RWPE1 (cell line): ENCODE results near the gene PITPNB.

Source experiments
- CTCF ChIA-PET: fragments of 350-600 bp; sonication (Branson Sonifier 250); formaldehyde crosslinking; extraction: SDS; loops from one replicate; lab custom pipeline; 2021; lab: Yijun Ruan, JAX
- POLR2A ChIA-PET: fragments of 400-600 bp; formaldehyde crosslinking; extraction: SDS; loops from one replicate; lab custom pipeline; 2020; ENCODE audit warnings: antibody characterized with exemption; ENCODE audit not compliant: low non-redundant PET; lab: Yijun Ruan, JAX
- DNase-seq: peaks from one replicate; pipeline ENCODE4 v3.0.0; 2012; ENCODE audit warnings: low spot score
- H3K27ac ChIP-seq: fragments of 450-650 bp; 2 replicates; pipeline ENCODE4 v1.5.1; 2017
- TF ChIP-seq, protein P1 (sequence below): fragments of 450-650 bp; conservative IDR thresholded peaks from 2 replicates; pipeline ENCODE4 v1.5.1; 2017; ENCODE audit warnings: low read depth, mild to moderate bottlenecking

Gene PITPNB

DNA sequence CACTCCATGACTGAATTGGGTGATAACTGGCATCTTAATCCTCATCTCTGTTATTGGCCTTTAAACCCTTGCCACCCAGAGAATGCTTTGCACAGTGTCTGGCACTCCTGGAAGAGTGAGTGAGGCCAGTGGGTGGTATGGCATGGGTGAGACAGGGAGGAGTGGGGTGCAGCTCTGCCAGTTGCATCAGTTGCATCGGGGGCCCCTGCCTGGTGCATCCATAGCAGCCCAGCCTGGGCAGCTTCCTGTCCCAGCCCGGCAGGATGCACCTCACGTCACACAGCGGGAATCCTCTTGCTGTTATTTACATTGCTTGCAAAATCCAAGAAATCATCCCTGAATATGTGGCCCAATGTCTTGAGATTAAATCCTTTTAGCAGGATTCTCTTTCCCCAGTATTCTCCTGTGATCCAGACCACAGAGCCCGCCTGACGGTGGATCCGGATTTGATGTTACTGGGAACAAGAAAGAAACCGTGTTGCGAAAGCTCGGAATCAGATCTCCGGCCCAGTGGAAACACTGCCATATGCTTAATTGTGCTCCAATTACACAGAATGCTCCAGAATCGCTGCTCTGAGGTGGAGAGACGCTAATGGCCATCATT lies 79.9 kb downstream of the PITPNB start:
- TF ChIP-seq, protein P1, sequence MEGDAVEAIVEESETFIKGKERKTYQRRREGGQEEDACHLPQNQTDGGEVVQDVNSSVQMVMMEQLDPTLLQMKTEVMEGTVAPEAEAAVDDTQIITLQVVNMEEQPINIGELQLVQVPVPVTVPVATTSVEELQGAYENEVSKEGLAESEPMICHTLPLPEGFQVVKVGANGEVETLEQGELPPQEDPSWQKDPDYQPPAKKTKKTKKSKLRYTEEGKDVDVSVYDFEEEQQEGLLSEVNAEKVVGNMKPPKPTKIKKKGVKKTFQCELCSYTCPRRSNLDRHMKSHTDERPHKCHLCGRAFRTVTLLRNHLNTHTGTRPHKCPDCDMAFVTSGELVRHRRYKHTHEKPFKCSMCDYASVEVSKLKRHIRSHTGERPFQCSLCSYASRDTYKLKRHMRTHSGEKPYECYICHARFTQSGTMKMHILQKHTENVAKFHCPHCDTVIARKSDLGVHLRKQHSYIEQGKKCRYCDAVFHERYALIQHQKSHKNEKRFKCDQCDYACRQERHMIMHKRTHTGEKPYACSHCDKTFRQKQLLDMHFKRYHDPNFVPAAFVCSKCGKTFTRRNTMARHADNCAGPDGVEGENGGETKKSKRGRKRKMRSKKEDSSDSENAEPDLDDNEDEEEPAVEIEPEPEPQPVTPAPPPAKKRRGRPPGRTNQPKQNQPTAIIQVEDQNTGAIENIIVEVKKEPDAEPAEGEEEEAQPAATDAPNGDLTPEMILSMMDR = no peak
- ChIA-PET CTCF (no interaction called here), POLR2A (no interaction called here)
- H3K27ac ChIP-seq = no peak overlapping the region
- no peak for DNase-seq

DNA sequence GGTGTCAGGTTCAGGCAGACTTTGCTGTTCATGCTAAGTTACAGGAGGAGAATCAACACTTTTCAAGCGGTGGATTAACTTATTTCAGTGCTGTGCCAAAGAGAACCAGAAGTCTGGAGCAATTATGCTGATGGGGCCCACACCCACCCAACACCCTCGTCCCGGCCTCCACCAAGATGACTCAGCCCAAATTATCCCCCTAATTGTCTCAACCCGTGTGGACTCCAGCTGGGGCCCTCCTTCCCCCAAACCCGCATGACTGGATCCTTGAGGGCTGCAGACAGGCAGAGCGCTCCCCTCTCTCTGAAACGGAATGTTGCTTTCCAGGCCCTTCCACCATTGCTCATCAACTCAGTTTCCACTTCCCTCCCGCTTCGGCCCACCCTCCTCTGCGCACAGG lies 82.9 kb downstream of the PITPNB start:
- no peak overlapping the region for H3K27ac ChIP-seq

DNA sequence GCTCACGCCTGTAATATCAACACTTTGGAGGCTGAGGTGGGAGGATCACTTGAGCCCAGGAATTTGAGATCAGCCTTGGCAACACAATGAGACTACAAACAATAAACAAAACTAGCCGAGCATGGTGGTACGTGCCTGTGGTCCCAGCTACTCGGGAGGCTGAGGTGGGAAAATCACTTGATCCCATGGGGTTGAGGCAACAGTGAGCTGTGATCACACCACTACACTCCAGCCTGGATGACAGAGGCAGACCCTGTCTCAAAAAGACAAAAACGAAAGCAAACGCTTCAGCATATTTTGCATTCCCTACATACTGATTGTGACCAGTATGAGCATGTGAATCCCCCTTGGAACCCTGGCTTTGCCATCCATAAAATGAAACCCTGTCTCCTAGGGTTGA lies 83.6 kb downstream of the PITPNB start:
- POLR2A ChIA-PET = no interaction called here
- TF ChIP-seq, protein P1 = no peak

More for the DNA sequence above, 82.9 kb downstream of the PITPNB start:
- TF ChIP-seq, protein P1 = no peak
- POLR2A ChIA-PET = no interaction called here
- no peak for DNase-seq
- CTCF ChIA-PET = interaction anchor here (0.6 kb wide), 1 partner anchor 12 kb away, joined by 3 read pairs; no protein-coding TSS in a partner anchor

DNA sequence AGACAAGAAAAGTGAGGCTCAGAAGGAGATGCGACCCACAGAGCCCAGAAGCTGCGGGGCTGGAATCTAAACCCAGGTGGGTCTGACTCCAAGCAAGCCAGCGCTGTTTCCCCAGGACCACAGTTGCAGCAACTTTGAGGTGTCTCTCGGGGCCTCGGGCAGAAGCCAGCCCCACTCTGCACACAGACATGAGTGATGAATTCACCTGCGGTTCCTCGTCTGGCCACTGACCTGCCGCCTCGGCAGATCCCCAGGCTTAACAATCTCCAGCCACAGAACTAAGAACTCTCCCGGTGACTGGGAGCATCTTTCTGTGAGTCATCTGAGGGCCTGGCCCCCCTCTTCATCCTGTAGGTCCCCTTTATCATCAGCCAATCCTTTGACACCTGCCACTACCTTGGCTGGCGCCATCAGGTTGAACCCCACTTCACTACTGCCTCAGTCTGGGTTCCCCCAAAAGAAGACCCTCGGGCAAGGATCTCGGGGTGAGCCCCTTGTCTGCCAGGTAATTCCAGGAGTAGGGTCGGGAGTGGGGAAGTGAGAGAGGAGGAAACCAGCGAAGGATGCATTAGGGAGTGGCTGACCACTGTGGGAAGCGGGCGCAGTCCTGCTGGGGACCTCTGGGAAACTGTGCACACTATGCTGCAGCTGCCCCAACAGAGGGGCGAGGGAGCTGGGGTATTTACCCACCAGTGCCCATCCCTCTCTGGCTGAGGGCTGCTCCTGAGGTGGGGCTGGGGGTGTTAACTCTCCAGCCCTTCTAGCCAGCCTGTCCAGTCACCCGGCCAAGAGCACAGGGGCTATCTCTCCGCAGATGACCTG lies 84.5 kb downstream of the PITPNB start:
- CTCF ChIA-PET = no interaction called here
- H3K27ac ChIP-seq = no peak overlapping the region
- POLR2A ChIA-PET = no interaction called here
- no peak for DNase-seq
- TF ChIP-seq, protein P1 = no peak

More for the DNA sequence above, 83.6 kb downstream of the PITPNB start:
- CTCF ChIA-PET = no interaction called here
- DNase-seq = no peak
- no peak overlapping the region for H3K27ac ChIP-seq

DNA sequence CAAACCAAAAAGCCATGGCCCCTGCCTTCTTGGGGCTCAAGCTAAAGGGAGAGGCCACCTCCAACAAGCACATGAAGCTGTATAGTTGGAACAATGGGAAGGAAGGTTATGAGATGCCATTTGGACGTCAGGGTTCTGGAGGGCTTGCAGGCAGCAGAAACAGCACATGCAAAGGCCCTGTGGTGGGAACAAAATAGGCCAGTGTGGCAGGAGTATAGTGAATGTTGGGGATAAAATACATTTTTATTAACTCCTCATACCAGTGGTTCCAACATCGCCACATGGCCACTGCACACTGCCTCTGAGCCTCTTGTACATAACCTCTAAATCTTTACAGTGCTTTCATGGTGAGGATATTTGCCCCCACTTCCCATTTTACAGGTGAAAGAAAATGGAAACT lies 85.3 kb downstream of the PITPNB start:
- H3K27ac ChIP-seq = no peak overlapping the region
- ChIA-PET POLR2A (no interaction called here), CTCF (no interaction called here)
- TF ChIP-seq, protein P1 = no peak
- DNase-seq = no peak

DNA sequence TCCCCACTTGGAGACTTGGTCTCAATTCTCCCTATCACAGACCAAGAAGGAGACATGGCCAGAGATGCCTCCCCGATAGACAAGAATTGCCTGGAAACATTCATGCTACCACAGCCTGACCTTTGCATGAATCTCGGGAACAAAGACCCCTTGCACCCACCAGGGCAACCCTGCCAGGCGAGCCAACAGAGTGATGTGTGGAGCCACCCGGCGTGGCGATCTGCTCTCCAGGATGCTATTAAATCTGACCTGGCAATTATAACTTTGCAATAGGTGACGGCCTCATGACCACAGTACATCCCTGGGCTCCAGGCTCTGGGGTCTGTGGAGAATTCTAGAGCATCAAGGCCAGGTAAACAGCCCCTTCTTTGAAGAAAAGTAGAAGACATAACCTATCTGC lies 86.5 kb downstream of the PITPNB start:
- ChIA-PET CTCF (no interaction called here), POLR2A (no interaction called here)
- TF ChIP-seq, protein P1 = no peak
- no peak for DNase-seq
- no peak overlapping the region for H3K27ac ChIP-seq
